ENCODE measurements around the gene PREX1. TPM values are rescaled to one million over a fixed set of nuclear protein-coding genes. Genes with fewer than 3 reads are reported as not detected.

Gene PREX1
- polyA plus RNA-seq, 3 donors = 12.2 to 16.7 (median 14.1) TPM

- no peak for DNase-seq (ENCODE audit: extremely low read depth in 1 of 11, low read depth in 9 of 11, low spot score in 4 of 11)
These were observed 77.4 kb downstream of the PREX1 start for GRCh38 chr20:48750376-48750775.

DNA sequence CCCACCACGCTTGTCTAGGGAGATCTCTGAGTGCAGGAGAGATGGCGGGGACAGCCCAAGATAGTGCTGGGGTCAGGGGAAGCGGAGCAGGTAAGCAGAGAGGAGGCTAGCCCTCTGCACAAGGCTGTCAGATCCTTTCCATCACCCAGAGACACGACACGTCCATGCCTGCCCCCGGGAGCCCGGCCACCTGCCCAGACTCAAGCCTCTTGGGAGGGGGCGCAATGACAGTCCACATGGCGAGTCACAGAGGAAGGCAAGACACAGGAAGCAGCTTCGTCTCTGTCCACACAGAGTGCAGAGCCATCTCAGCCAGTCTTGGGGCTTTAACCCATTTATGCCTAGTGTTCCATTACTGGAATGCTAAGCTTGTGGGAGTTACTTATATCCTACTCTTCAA lies 78.4 kb downstream of the PREX1 start:
- DNase-seq (ENCODE audit: extremely low read depth in 1 of 11, low read depth in 9 of 11, low spot score in 4 of 11) = no peak

GRCh38 chr20:48748556-48748955 lies 79.2 kb downstream of the PREX1 start:
- DNase-seq (ENCODE audit: extremely low read depth in 1 of 11, low read depth in 9 of 11, low spot score in 4 of 11) = no peak

- DNase-seq (ENCODE audit: extremely low read depth in 1 of 11, low read depth in 9 of 11, low spot score in 4 of 11) = no peak
These were observed 79.9 kb downstream of the PREX1 start for GRCh38 chr20:48747840-48748414.

GRCh38 chr20:48745330-48745729 lies 82.5 kb downstream of the PREX1 start:
- DNase-seq (ENCODE audit: extremely low read depth in 1 of 11, low read depth in 9 of 11, low spot score in 4 of 11) = no peak

DNA sequence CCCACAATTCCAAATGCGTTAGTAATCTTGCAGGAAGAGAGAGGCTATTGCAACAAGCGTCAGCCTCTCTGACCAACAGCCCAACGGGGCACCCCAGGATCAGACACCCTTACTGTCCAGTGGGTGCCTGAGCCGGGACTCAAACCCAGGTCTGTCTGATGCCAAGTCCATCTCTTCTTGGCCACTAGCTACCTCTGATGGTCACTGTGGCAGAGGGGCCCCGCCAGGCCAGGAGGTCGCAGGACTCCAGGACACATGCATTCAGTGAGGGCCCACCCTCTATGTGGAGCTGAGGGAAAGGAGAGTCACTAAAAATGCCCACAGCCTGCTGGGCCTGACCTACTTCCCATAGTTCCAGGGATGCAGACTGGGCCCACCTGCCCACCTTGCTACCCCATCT lies 83.3 kb downstream of the PREX1 start:
- no peak for DNase-seq (ENCODE audit: extremely low read depth in 1 of 11, low read depth in 9 of 11, low spot score in 4 of 11)

DNA sequence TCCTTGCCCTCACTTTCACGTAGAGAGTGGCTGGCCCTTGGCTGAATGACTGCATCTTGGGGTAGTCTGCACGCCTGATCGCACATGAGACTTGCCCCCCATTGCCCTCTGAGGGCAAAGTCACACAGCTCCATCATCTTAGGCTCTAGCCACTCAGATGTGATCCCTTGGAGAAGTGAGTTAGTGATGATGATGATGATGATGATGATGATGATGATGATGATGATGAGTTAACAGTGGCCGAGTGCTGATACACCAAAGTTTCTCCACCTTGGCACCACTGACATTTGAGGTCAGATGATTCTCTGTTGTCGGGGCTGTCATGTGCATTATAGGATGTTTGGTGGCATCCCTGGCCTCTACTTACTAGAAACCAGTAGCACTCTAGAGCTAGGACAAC lies 84.0 kb downstream of the PREX1 start:
- no peak for DNase-seq (ENCODE audit: extremely low read depth in 1 of 11, low read depth in 9 of 11, low spot score in 4 of 11)

- no peak for DNase-seq (ENCODE audit: extremely low read depth in 1 of 11, low read depth in 9 of 11, low spot score in 4 of 11)
These were observed 84.7 kb downstream of the PREX1 start for GRCh38 chr20:48742912-48743680.

- no peak for DNase-seq (ENCODE audit: extremely low read depth in 1 of 11, low read depth in 9 of 11, low spot score in 4 of 11)
These were observed 85.6 kb downstream of the PREX1 start for GRCh38 chr20:48742233-48742632.

GRCh38 chr20:48741669-48742068 lies 86.1 kb downstream of the PREX1 start:
- no peak for DNase-seq (ENCODE audit: extremely low read depth in 1 of 11, low read depth in 9 of 11, low spot score in 4 of 11)

GRCh38 chr20:48740712-48741111 lies 87.1 kb downstream of the PREX1 start:
- no peak for DNase-seq (ENCODE audit: extremely low read depth in 1 of 11, low read depth in 9 of 11, low spot score in 4 of 11)

DNA sequence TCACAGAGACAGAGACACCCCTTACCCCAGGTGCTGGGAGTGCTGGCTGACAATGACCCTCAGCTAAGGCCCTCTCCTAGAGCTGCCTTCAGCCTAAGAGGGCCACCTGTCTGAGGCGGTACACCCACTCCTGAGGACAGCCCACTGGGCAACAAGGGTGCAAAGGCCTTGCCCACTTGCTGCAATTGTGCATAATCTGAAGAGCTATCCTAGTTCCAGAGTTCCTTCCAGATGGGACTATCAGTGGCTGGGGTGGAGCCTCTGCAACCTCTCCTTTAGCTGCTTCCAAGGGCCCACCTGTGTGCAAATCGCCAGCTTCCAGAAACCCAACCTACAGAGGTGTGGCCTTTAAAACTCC lies 87.5 kb downstream of the PREX1 start:
- no peak for DNase-seq (ENCODE audit: extremely low read depth in 1 of 11, low read depth in 9 of 11, low spot score in 4 of 11)

DNA sequence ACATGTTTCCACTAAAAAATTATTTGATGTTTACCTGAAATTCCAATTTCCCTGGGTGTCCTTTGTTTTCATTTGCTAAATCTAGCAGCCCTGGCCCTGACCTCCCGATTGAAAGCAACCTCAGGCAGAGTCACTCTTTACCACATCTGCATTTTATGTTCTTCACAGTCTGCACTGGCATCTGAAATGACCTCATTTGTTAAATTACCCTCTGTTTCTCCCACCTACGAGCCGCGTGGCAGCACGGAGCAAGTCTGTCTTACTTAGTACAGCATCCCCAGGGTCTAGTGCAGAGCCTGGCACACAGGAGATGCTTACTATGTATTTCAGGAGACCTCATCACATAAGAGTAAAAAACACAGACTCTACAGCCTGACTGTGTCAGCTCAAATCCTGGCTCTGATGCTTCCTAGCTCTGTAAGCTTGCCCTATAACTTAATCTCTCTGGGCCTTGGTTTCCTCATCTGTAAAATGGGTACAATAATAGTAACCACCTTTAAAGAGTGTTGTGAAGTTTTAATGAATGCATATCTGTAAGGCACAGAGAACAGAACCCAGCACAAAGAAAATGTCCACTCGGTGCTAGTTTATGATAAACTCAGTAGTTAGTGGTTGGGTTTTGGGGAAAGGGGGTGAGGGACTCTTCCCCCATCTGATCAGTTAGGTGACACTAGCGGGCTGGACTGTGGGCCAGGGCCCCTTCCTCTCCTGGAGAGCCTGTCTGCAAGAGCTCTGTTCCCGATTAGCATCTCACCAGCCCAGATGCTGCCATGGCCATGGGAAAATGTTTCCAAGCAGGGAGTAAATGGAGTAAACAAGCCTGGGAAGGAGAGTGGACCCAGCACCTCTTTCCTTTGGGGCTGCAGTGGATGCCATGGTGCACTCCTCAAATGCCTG lies 88.2 kb downstream of the PREX1 start:
- DNase-seq (ENCODE audit: extremely low read depth in 1 of 11, low read depth in 9 of 11, low spot score in 4 of 11) = no peak

DNA sequence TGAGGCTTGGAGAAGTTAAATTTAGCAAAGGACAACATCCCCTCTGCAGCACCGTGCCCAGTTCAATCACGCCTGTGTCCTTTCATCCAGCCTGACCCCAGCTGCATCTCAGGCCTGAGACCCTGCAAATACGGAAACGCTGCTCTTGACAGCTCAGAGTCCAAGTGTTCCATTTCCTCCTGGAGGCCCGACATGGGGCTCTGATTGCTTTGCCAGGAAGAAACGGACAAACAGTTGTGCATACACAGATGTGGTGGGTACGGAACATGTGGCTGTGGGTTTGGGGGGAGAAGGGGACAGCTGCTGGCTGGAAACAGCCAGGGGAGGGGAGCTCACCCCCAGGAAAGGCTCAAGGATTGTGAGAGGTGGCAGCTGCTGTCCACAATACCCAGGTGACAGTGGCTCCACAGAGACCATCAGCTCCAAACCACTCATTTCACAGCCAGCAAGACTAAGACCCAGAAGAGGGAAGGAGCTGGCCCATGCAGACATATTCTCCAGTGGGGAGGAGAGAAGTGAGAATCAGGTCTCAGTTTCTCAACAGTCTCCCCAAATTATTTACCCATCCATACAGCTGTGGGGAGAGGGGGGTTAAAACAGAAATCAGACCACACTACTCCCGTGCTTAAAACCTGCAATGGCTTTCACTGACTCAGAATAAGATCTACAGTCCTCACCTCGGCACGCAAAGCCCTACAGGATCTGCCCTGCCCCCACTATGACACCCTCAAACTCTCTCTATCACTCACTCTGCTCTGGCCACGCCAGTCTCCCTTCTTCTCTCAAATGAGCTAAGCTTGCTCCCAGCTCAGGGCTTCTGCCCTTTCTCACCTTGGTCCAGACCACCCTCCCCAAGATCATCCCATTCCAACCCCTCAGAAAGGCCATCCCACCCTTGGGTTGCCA lies 89.1 kb downstream of the PREX1 start:
- DNase-seq (ENCODE audit: extremely low read depth in 1 of 11, low read depth in 9 of 11, low spot score in 4 of 11) = peak in 1 of 11 donors; percentile 15

DNA sequence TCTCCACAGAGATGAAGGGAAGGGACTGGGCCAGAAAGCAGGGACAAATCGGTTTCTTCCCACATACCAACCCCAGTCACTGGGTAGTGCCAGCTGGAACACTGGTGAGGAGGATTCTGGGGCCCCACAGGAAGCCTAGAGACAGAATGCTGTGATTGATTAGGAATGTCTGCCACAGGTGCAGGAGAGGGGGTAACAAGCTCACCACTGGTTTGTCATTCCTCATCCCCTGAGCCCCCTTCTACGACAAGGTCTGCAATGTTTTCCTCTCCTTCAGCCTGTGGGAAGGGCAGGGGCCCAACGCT lies 89.8 kb downstream of the PREX1 start:
- DNase-seq (ENCODE audit: extremely low read depth in 1 of 11, low read depth in 9 of 11, low spot score in 4 of 11) = no peak

DNA sequence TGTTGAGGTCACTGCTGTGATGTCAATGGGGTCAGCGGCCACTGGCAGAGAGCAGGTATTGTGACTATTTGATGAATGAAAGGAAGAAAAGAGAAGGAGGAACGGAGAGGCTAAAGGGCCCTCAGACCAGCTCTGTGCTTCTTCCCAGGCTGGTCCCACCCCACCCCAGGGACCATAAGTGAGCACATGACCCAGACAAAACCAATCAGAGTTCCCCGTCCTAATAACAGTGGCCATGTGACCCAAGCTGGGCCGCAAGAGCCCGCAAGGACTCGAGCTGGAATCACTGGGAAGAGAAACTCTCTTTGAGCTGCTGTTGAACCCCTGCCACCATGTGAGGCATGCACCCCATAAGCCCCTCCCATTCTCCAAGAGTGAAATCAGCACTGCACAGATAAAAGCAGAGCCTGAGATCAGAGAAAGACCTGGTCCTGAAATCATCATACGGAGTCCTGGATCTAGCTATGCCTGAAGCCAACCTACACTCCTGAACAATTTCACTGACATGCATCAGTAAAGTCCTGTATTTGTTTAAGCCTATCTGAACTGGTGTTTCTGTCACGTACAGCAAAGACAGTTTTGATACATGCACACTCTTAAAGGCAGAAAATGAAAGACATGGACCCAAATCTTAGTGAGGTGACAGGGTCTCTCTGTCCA lies 90.2 kb downstream of the PREX1 start:
- DNase-seq (ENCODE audit: extremely low read depth in 1 of 11, low read depth in 9 of 11, low spot score in 4 of 11) = no peak

GRCh38 chr20:48736636-48737035 lies 91.2 kb downstream of the PREX1 start:
- no peak for DNase-seq (ENCODE audit: extremely low read depth in 1 of 11, low read depth in 9 of 11, low spot score in 4 of 11)

DNA sequence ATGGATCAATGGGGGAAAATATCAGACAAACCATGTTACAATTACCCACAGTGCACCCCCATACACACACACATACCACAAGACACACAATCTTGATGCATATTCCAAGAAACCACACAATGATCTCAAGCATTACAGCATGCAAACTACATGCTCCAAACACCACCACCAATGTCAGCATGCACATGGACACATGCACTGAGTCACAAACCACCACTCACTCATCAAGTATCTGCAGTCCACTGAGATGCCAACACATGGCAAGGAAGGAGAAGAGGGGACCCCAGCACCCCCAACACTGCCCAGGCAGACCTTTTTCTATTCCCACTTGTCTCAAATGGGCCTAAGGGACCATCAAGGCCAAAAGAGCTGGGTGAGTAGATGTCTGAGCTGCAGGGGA lies 91.6 kb downstream of the PREX1 start:
- DNase-seq (ENCODE audit: extremely low read depth in 1 of 11, low read depth in 9 of 11, low spot score in 4 of 11) = no peak

DNA sequence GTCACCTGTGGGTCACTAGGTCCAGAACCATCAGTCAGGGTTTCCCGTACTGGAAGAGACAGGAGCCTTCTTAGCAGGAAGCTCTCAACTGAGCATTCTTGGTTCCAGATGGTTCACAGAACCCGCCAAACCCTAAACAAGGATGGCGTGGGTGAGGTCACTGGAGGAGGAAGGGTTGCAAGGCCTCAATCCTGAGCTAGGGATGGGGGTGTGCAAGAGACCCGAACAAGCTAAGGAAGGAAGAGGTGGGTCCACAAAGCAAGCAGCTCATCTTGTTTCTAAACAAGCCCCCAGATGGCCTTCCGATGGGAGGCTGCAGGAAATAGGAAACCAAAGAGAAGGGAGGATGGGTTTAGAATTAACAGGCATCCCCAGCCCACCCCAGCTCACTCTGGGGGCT lies 92.7 kb downstream of the PREX1 start:
- no peak for DNase-seq (ENCODE audit: extremely low read depth in 1 of 11, low read depth in 9 of 11, low spot score in 4 of 11)
